SK-N-SH treated with all-trans-retinoic acid at 6 μM for 48 hours (cell line): ENCODE measurements around the gene TMEM167B.

ENCODE experiments used
- ARNTL ChIP-seq: fragments of 450-650 bp; formaldehyde crosslinking; IDR thresholded peaks from 2 replicates; pipeline ENCODE4 v1.5.0; 2020; ENCODE audit warnings: low read depth, mild to moderate bottlenecking, moderate library complexity, borderline replicate concordance
- ESRRG ChIP-seq: fragments of 250-450 bp; sonication (Bioruptor Pico); IDR thresholded peaks from 2 replicates; pipeline ENCODE4 v1.6.1; 2021; ENCODE audit warnings: mild to moderate bottlenecking
- PPARA ChIP-seq: fragments of 250-450 bp; sonication (Bioruptor Pico); IDR thresholded peaks from 2 replicates; pipeline ENCODE4 v1.5.0; 2020; ENCODE audit warnings: mild to moderate bottlenecking, borderline replicate concordance
- RARB ChIP-seq: fragments of 250-450 bp; sonication (Bioruptor Pico); IDR thresholded peaks from 2 replicates; pipeline ENCODE4 v1.8.0; 2021; ENCODE audit warnings: mild to moderate bottlenecking, moderate library complexity
- TOX ChIP-seq: fragments of 250-450 bp; sonication (Bioruptor Pico); IDR thresholded peaks from 2 replicates; pipeline ENCODE4 v1.8.0; 2021; ENCODE audit warnings: mild to moderate bottlenecking, moderate library complexity, borderline replicate concordance
- ZC3H10 ChIP-seq: fragments of 250-450 bp; sonication (Bioruptor Pico); IDR thresholded peaks from 2 replicates; pipeline ENCODE4 v1.5.1; 2021; ENCODE audit warnings: mild to moderate bottlenecking, moderate library complexity
- ZFP3 ChIP-seq: fragments of 250-450 bp; sonication (Bioruptor Pico); IDR thresholded peaks from 2 replicates; pipeline ENCODE4 v1.5.0; 2020; ENCODE audit warnings: mild to moderate bottlenecking, moderate library complexity
- ZNF565 ChIP-seq: fragments of 450-650 bp; formaldehyde crosslinking; conservative IDR thresholded peaks from 2 replicates; pipeline ENCODE4 v1.5.0; 2020; ENCODE audit warnings: low read depth, mild to moderate bottlenecking, moderate library complexity
- ZNF70 ChIP-seq: fragments of 450-650 bp; formaldehyde crosslinking; IDR thresholded peaks from 2 replicates; pipeline ENCODE4 v1.5.0; 2020; ENCODE audit warnings: mild to moderate bottlenecking, moderate library complexity
- ZNF8 ChIP-seq: fragments of 450-650 bp; formaldehyde crosslinking; IDR thresholded peaks from 2 replicates; pipeline ENCODE4 v1.5.0; 2020; ENCODE audit warnings: mild to moderate bottlenecking, moderate library complexity
- TF ChIP-seq, protein P1 (sequence below): fragments of 250-450 bp; sonication (Bioruptor Pico); IDR thresholded peaks from 2 replicates; pipeline ENCODE4 v1.8.0; 2020; ENCODE audit warnings: mild to moderate bottlenecking, moderate library complexity, borderline replicate concordance
- TF ChIP-seq, protein P2 (sequence below): fragments of 250-450 bp; sonication (Bioruptor Pico); IDR thresholded peaks from 2 replicates; pipeline ENCODE4 v1.8.0; 2021; ENCODE audit warnings: low read depth, mild to moderate bottlenecking, moderate library complexity, borderline replicate concordance
- TF ChIP-seq, protein P3 (sequence below): fragments of 250-450 bp; sonication (Bioruptor Pico); IDR thresholded peaks from 2 replicates; pipeline ENCODE4 v1.5.1; 2021; ENCODE audit warnings: mild to moderate bottlenecking, moderate library complexity
- TF ChIP-seq, protein P4 (sequence below): fragments of 250-450 bp; sonication (Bioruptor Pico); IDR thresholded peaks from 2 replicates; pipeline ENCODE4 v1.5.1; 2020; ENCODE audit warnings: low read depth, mild to moderate bottlenecking, moderate library complexity

DNA sequence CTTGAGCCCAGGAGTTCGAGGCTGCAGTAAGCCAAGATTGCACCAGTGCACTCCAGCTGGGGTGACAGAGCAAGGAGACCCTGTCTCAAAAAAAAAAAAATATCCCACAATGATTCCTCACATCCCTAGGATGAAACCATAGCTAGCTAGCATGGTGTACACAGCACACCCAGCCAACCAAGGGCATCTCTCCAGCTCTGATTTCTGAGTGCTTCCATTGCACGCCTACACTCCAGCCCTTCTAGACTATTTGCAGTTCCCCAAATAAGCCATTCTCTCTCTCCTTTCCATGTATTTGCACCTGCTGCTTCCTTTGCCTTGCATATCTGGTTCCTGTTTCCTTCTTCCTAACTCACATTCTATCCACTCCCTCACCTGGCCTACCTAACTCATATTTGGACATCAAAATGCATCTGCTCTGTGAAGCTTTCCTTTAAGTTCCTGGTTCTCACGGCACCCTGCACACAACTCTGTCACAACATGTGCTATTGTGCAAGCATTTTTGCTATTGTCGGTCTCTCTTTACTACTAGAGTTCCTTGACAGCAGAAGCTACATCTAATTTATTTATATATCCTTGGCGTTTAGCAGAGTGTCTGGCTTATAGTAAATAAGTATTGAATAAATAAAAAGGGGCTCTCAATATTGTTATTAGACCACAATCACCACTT lies 21.0 kb downstream of the TMEM167B start:
- TF ChIP-seq ZFP3 (CRISPR knock-in tag) (no peak), RARB (CRISPR knock-in tag) (no peak), ZNF70 (CRISPR knock-in tag) (no peak), TOX (CRISPR knock-in tag) (no peak), PPARA (CRISPR knock-in tag) (no peak), ZC3H10 (no peak), ARNTL (CRISPR knock-in tag) (no peak), ZNF565 (CRISPR knock-in tag) (no peak), ZNF8 (CRISPR knock-in tag) (no peak), ESRRG (CRISPR knock-in tag) (no peak)
- TF ChIP-seq, protein P1, sequence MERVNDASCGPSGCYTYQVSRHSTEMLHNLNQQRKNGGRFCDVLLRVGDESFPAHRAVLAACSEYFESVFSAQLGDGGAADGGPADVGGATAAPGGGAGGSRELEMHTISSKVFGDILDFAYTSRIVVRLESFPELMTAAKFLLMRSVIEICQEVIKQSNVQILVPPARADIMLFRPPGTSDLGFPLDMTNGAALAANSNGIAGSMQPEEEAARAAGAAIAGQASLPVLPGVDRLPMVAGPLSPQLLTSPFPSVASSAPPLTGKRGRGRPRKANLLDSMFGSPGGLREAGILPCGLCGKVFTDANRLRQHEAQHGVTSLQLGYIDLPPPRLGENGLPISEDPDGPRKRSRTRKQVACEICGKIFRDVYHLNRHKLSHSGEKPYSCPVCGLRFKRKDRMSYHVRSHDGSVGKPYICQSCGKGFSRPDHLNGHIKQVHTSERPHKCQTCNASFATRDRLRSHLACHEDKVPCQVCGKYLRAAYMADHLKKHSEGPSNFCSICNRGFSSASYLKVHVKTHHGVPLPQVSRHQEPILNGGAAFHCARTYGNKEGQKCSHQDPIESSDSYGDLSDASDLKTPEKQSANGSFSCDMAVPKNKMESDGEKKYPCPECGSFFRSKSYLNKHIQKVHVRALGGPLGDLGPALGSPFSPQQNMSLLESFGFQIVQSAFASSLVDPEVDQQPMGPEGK (CRISPR knock-in tag), result no peak
- TF ChIP-seq, protein P2, sequence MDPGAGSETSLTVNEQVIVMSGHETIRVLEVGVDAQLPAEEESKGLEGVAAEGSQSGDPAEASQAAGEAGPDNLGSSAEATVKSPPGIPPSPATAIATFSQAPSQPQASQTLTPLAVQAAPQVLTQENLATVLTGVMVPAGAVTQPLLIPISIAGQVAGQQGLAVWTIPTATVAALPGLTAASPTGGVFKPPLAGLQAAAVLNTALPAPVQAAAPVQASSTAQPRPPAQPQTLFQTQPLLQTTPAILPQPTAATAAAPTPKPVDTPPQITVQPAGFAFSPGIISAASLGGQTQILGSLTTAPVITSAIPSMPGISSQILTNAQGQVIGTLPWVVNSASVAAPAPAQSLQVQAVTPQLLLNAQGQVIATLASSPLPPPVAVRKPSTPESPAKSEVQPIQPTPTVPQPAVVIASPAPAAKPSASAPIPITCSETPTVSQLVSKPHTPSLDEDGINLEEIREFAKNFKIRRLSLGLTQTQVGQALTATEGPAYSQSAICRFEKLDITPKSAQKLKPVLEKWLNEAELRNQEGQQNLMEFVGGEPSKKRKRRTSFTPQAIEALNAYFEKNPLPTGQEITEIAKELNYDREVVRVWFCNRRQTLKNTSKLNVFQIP (CRISPR knock-in tag), result no peak
- TF ChIP-seq, protein P3, sequence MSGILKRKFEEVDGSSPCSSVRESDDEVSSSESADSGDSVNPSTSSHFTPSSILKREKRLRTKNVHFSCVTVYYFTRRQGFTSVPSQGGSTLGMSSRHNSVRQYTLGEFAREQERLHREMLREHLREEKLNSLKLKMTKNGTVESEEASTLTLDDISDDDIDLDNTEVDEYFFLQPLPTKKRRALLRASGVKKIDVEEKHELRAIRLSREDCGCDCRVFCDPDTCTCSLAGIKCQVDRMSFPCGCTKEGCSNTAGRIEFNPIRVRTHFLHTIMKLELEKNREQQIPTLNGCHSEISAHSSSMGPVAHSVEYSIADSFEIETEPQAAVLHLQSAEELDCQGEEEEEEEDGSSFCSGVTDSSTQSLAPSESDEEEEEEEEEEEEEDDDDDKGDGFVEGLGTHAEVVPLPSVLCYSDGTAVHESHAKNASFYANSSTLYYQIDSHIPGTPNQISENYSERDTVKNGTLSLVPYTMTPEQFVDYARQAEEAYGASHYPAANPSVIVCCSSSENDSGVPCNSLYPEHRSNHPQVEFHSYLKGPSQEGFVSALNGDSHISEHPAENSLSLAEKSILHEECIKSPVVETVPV (CRISPR knock-in tag), result no peak
- TF ChIP-seq, protein P4, sequence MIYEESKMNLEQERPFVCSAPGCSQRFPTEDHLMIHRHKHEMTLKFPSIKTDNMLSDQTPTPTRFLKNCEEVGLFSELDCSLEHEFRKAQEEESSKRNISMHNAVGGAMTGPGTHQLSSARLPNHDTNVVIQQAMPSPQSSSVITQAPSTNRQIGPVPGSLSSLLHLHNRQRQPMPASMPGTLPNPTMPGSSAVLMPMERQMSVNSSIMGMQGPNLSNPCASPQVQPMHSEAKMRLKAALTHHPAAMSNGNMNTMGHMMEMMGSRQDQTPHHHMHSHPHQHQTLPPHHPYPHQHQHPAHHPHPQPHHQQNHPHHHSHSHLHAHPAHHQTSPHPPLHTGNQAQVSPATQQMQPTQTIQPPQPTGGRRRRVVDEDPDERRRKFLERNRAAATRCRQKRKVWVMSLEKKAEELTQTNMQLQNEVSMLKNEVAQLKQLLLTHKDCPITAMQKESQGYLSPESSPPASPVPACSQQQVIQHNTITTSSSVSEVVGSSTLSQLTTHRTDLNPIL, result no peak
